ENCODE measurements around the gene PDS5A.
"Not testable (repeated sequence)": the region's sequence is repeated elsewhere in the genome, so short reads cannot be mapped to it uniquely, and the experiment has no call there.

The PDS5A gene

DNA sequence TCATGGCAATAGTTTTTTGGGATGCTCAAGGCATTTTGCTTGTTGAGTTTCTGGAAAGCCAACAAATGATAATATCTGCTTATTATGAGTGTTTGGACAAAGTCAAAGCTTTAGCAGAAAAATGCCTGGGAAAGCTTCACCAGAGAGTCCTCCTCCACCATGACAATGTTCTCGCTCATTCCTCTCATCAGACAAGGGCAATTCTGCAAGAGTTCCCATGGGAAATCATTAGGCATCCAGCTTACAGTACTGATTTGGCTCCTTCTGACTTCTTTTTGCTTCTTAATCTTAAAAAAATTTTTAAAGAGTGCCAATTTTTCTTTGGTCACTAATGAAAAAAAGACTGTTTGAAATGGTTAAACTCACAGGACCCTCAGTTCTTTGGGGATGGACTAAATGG is 143.4 kb downstream of the PDS5A start:
- no peak for DNase-seq

DNA sequence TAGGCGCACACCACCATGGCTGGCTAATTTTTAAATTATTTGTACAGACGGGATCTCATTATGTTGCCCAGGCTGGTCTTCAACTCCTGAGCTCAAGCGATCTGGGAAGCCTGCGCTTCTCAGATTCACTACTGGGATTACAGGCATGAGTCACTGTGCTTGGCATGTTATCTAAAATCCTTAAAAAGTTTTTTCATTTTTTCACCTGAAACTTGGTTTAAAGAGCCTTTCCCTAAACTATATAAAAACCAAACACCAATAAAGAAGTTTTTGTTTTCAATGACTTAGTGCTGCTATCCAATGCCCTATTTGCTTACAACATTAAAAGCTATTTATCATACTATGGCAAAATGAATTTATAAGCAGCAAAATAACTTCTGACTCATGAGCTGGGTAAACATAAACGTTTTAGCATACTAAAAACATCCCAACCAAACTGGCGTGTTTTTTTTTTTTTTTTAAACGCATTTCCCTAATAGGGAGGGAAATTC is 151.9 kb downstream of the PDS5A start:
- DNase-seq, result no peak

DNA sequence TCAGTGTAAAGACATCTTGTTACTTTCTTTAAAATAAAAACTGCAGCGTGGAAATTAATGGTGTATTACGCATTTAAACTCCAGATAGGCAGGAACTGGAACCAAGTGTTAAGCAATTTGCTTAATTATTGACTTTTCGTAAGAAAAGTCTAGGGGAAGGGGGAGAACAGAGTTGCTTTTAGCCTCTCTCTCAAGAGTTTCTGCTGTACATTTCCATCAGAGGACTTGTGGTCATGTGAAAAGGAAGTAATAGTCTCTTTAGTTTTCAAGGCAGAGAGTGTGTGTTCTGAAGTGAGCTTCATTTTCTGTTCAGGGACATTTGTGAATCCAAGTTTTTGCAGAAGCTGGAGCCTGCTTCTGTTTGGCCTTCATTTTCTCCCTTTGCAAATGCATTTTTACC is 152.6 kb downstream of the PDS5A start:
- DNase-seq, result peak; percentile 7

DNA sequence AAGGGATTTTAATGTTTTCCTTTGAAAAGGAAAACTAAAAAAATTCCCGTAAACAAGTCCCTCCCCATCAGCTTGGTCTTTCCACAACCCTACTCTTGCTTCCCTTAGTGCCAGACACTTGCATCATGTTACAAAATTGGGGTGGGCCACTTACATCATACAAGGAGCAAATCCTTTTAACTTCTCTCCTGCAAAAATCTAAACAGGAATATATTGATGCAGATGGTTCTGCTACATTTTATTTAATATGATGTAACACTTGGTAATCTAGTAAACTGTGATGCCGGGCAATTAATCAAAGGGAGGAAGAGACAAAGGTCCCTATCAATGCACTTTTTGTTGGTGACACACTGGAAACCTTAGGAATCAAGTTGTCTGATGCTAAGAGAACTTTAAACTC is 154.5 kb downstream of the PDS5A start:
- no peak for DNase-seq

DNA sequence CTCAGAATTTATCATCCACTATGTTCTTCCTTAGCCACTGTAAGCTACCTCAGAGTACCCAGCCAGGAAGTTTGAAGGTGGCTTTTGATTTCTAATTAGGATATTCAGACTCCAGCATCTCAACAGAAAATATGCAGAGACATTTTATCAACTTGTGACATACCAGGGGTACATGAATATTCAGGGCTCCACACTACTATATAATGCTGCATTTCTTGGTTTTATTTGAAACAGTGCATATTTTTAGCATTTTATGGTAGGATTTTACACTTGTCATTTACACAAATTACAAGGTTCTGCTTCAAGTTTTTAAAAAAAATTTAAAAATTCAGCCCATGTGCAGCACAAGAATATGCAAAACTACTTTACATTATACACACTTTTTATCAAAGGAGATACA is 155.0 kb downstream of the PDS5A start:
- no peak for DNase-seq

DNA sequence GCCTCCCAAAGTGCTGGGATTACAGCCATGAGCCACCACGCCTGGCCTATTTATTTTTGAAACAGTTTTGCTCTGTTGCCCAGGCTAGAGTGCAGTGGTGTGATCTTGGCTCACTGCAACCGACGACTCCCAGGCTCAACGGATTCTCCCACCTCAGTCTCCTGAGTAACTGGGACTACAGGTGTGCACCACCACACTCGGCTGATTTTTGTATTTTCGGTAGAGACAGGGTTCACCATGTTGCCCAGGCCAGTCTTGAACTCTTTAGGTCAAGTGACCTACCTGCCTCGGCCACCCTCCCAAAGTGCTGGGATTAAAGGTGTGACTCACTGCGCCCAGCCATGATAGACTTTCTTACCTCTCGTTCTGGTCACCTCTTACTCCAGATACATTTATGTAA is 155.8 kb downstream of the PDS5A start:
- no peak for DNase-seq

DNA sequence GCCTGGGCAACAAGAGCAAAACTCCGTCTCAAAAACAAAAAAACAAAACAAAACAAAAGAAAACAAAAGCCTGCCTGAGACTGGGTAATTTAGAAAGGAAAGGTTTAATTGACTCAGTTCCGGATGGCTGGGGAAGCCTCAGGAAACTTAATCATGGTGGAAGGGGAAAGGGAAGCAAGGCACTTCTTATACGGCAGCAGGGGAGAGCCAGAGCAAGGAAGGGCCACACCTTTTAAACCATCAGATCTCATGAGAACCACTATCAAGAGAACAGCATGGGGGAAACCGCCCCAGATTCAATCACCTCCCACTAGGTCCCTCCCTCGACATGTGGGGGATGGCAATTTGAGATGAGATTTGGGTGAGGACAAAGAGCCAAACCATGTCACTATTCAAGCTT is 157.5 kb downstream of the PDS5A start:
- DNase-seq, result no peak

DNA sequence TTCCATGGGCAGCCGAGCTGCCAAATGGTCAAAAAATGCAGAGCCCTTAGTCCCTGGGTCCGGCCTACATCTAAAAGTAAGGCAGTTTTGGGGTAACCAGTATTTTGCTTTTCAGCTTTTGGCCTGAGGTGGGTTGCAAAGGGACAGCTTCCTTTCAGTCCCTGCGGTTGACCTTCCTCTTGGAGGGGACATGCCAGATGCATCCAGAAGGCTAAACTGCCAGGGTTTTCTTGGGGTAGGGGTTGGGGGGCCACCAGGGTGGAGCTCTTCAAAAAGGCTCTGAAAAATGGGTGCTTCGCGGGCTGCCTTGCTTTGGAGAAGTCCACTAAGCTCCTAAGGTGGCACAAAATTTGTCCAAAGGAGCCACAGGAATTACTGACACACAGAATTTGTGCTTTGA is 159.1 kb downstream of the PDS5A start:
- DNase-seq, result no peak

DNA sequence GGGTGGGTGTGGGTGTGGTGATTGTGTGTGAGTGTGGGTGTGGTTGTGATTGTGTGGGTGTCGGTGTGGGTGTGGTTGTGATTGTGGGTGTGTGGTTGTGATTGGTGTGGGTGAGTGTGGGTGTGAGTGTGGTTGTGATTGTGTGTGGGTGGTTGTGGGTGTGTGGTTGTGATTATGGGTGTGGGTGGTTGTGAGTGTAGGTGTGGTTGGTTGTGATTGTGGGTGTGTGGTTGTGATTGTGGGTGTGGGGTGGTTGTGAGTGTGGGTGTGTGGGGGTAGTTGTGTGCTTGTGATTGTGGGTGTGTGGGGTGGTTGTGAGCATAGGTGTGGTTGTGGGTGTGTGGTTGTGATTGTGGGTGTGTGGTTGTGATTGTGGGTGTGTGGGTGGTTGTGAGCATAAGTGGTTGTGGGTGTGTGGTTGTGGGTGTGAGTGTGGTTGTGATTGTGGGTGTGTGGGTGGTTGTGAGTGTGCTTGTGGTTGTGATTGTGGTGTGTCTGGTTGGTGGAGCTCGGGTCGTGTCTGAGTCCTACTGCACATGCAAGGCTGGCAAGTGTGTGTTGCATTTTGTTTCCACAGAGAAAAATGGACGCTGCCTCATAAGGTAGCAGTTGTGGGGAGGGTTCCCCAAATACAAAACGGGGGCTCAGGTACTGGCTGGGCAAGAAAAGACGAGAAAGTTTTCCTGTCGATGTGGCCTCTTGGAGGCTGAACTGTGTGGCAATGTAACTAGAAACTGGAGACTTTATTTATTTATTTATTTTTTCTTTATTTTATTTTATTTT is 163.1 kb downstream of the PDS5A start:
- no peak for DNase-seq

DNA sequence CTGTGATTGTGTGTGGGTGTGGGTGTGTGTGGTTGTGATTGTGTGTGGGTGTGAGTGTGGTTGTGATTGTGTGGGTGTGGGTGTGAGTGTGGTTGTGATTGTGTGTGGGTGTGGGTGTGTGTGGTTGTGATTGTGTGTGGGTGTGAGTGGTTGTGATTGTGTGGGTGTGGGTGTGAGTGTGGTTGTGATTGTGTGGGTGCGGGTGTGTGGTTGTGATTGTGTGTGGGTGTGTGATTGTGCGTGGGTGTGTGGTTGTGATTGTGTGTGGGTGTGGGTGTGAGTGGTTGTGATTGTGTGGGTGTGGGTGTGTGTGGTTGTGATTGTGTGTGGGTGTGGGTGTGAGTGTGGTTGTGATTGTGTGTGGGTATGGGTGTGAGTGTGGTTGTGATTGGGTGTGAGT is 163.9 kb downstream of the PDS5A start:
- not testable (repeated sequence) for DNase-seq

DNA sequence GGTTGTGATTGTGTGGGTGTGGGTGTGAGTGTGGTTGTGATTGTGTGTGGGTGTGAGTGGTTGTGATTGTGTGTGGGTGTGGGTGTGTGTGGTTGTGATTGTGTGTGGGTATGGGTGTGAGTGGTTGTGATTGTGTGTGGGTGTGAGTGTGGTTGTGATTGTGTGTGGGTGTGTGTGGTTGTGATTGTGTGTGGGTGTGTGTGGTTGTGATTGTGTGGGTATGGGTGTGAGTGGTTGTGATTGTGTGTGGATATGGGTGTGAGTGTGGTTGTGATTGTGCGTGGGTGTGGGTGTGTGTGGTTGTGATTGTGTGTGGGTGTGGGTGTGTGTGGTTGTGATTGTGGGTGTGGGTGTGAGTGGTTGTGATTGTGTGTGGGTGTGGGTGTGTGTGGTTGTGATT is 164.7 kb downstream of the PDS5A start:
- DNase-seq, result not testable (repeated sequence)

DNA sequence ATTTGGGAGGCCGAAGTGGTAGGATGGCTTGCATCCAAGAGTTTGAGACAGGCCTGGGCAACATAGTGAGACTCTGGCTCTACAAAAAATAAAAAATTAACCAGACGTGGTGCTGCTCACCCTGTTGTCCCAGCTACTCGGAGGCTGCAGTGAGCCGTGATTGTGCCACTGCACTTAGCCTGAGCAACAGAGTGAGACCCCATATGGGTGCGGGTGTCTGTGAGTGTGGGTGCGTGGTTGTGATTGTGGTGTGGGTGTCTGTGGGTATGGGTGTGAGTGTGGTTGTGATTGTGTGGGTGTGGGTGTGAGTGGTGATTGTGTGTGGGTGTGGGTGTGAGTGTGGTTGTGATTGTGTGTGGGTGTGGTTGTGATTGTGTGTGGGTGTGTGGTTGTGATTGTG is 165.2 kb downstream of the PDS5A start:
- DNase-seq, result no peak

DNA sequence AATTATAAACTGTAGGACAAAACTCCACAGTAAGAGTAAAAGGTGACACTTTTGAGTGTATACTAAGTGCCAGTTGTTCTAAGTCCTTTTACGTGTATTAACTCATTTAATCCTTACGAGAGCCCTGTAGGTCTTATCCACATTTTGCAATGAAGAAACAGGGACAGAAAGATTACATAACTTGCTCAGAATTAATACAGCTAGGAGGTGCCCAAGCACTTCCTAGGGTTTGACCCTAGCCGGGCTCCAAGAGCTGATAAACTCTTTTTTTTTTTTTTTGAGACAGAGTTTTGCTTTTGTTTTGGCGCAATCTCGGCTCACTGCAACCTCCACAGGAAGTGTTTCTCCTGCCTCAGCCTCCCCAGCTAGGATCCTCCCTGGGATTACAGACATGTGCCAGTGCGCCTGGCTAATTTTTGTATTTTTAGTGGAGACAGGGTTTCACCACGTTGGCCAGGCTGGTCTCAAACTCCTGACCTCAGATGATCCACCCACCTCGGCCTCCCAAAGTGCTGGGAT is 169.4 kb downstream of the PDS5A start:
- no peak for DNase-seq

DNA sequence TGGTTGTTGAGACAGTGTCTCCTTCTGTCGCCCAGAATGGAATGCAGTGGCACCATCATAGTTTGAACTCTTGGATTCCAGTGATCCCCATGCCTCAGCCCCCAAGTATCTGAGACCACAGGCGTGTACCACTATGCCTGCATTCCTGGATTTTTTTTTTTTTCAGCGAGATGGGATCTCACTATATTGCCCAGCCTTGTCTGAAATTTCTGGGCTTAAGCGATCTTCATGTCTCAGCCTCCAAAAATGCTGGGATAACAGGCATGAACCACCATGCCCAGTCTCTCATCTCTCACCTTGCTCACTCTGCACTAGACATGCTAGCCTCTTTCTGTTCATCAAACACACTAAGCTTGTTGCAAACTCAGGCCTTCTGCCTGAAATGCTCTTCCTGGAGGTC is 175.7 kb downstream of the PDS5A start:
- no peak for DNase-seq

DNA sequence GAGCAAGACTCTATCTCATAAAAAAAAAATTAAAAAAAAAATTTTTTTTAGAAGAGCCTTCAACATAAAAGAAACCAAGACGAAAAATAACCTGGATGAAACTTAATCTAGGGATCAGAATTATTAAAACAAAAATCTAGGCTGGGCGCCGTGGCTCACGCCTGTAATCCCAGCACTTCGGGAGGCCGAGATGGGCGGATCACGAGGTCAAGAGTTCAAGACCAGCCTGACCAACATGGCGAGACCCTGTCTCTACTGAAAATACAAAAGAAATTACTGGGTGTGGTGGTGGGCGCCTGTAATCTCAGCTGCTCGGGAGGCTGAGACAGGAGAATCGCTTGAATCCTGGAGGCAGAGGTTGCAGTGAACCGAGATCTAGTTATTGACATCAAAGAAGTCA is 184.7 kb downstream of the PDS5A start:
- DNase-seq, result not testable (repeated sequence)

DNA sequence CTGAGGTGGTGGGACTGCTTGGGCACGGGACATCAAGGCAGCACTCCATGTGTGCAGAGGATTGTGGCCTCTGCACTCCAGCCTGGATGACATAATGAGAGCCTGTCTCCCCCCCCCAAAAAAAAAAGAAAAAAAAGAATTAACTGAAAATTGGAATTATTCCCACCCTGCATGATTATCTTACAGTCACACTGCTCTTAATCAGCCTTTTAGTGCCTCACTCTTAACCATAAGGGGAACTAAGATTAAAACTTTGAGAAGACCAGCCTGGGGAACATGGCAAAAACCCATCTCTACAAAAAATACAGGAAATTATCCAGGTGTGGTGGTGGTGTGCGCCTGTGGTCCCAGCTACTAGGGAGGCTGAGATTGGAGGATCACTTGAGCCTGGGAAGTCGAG is 185.2 kb downstream of the PDS5A start:
- no peak for DNase-seq

DNA sequence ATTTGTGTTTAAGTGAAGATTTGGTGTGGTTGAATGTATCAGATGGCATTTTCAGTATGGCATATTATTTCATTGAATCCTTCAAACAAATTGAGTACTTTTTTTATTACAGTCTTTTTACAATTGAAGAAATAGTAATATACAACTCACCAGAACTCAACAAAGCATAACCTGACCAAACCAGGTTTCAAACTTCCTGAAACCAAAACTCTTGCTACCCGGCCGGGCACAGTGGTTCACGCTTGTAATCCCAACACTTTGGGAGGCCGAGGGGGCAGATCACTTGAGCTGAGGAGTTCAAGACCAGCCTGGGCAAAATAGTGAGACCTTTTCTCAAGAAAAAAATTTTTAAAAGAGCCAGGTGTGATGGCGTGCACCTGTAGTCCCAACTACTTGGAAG is 185.6 kb downstream of the PDS5A start:
- DNase-seq, result no peak

DNA sequence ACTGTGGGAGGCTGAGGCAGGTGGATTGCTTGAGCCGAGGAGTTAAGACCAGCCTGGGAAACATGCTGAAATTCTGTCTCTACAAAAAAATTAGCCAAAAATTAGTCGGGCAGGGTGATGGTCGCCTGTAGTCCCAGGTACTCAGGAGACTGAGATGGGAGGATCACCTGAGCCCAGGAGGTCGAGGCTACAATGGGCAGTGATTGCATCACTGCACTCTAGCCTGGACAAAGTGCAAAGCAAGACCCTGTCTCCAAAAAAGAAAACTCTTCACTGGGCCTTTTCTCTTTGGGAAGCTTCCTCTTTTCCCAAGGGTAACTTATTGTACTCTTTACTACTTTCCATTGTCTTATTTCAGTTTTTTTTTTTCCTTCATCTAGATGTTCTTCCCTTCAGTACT is 190.9 kb downstream of the PDS5A start:
- no peak for DNase-seq

DNA sequence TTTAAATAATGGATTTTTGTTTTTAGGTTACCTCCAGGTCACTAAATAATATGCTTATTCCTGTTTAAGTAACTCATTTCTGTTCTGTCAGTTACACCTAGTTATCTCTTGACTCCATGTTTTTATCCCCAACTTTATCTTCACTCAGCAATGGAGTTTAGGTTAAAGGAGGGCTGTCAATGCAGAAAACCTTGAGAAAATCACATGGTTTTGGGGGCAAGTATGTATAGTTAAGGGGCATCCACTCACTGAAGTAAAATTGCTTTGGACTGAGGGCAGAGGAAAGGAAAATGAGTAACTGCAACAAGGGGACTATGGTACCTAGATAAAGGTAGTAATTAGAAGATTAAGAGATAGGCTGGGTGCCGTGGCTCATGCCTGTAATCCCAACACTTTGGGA is 192.6 kb downstream of the PDS5A start:
- no peak for DNase-seq

DNA sequence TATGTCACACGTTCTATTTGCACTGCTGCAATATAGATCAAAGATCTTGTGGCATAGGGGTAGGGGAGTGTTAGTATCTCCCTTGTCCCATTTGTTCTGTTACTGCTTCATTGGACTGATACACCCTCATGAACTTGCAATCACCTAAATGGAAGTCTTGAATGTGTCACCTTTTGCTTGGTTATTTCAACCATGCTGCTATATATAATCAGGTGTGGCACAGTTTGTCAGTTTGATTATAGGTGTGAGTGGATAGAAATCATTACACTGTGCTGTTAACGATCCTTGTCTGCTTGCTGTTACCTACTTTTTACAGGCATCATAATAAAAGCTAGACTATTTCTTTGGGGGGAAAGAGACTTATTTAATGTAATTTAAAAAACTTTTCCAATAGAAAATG is 195.7 kb downstream of the PDS5A start:
- DNase-seq, result not testable (repeated sequence)

Data from right kidney (tissue), 1 donor.